A549 (cell line): ENCODE data around the gene SMYD4. TPM values are rescaled to one million over a fixed set of nuclear protein-coding genes. Genes with fewer than 3 reads are reported as not detected.

ENCODE experiments used
- ATAC-seq, 2 experiments: fragments of 200-7000 bp in 1 of 2; fragments of >200 bp in 1 of 2; cut with Nextera tagmentation in 1 of 2; cut with Tn5 transposase in 1 of 2; 3 replicates each; pipeline versions ENCODE4 v1.8.0 to v1.9.1; 2018 to 2020; ENCODE audit warnings: mild to moderate bottlenecking in 1 of 2, moderate library complexity in 1 of 2
- CTCF ChIA-PET: fragments of 300-600 bp; sonication (Branson Sonifier 250); formaldehyde crosslinking; extraction: SDS; loops from one replicate; lab custom pipeline; 2021; ENCODE audit warnings: antibody characterized with exemption, inconsistent platforms; lab: Yijun Ruan, JAX
- POLR2A ChIA-PET: fragments of 350-600 bp; formaldehyde crosslinking; extraction: SDS; loops from one replicate; lab custom pipeline; 2021; ENCODE audit warnings: antibody characterized with exemption, inconsistent platforms; lab: Yijun Ruan, JAX
- DNase-seq, 2 experiments: peaks; one replicate each; pipeline versions ENCODE4 v3.0.0 to v3.0.0-alpha.2; 2011 to 2016; ENCODE audit warnings: low read depth in 1 of 2, low spot score in 1 of 2
- FAIRE-seq: peaks from 2 replicates; lab custom pipeline; 2011; peaks lifted over from hg19 to GRCh38; lab: Jason Lieb, UNC
- H3K27ac ChIP-seq, 2 experiments: fragments of >200 bp; sonication (Bioruptor Twin); formaldehyde crosslinking; 3 replicates each; pipeline ENCODE4 v1.5.1; 2016 to 2017
- H3K4me1 ChIP-seq: fragments of >200 bp; sonication (Bioruptor Twin); formaldehyde crosslinking; 3 replicates; pipeline ENCODE4 v1.6.1; 2016
- H3K4me2 ChIP-seq: fragments of >200 bp; sonication (Bioruptor Twin); formaldehyde crosslinking; 3 replicates; pipeline ENCODE4 v1.6.1; 2016
- H3K4me3 ChIP-seq: fragments of >200 bp; sonication (Bioruptor Twin); formaldehyde crosslinking; 3 replicates; pipeline ENCODE4 v1.5.1; 2016
- H3K9me3 ChIP-seq: fragments of >200 bp; sonication (Bioruptor Twin); formaldehyde crosslinking; 3 replicates; pipeline ENCODE4 v1.6.1; 2016
- BHLHE40 ChIP-seq: IDR thresholded peaks from 2 replicates; pipeline ENCODE4 v1.6.1; 2012; ENCODE audit warnings: low read depth, low read length, inconsistent platforms
- CBX2 ChIP-seq: fragments of 200-600 bp; sonication (generic); IDR thresholded peaks from 2 replicates; pipeline ENCODE4 v1.6.1; 2016; ENCODE audit warnings: low read depth, mild to moderate bottlenecking, borderline replicate concordance
- CEBPB ChIP-seq, 2 experiments: fragments of >200 bp in 1 of 2; sonication (Bioruptor Twin) in 1 of 2; formaldehyde crosslinking in 1 of 2; IDR thresholded peaks; 2 replicates each; pipeline ENCODE4 v1.6.1; 2012 to 2016
- CHD2 ChIP-seq: fragments of 150-350 bp; IDR thresholded peaks from 2 replicates; pipeline ENCODE4 v1.6.1; 2014; ENCODE audit warnings: low read length; ENCODE audit not compliant: partially characterized antibody
- CHD4 ChIP-seq: fragments of 200-600 bp; sonication (generic); IDR thresholded peaks from 2 replicates; pipeline ENCODE4 v1.6.1; 2016; ENCODE audit warnings: antibody characterized with exemption, mild to moderate bottlenecking, borderline replicate concordance
- EHF ChIP-seq: fragments of 250-450 bp; sonication (Bioruptor Pico); IDR thresholded peaks from 2 replicates; pipeline ENCODE4 v1.5.0; 2020; ENCODE audit warnings: mild to moderate bottlenecking
- EP300 ChIP-seq, 2 experiments: fragments of >200 bp; sonication (Bioruptor Twin); formaldehyde crosslinking; IDR thresholded peaks; 2 replicates in 1 of 2; 3 replicates in 1 of 2; pipeline ENCODE4 v1.6.1; 2016 to 2017
- FOSB ChIP-seq: fragments of 250-450 bp; sonication (Bioruptor Pico); IDR thresholded peaks from 2 replicates; pipeline ENCODE4 v1.5.0; 2020; ENCODE audit warnings: mild to moderate bottlenecking, moderate library complexity
- FOSL2 ChIP-seq, 2 experiments: fragments of 450-650 bp in 1 of 2; fragments of >200 bp in 1 of 2; sonication (Bioruptor Twin) in 1 of 2; formaldehyde crosslinking; IDR thresholded peaks; 2 replicates each; pipeline versions ENCODE4 v1.5.0 to v1.6.1; 2016 to 2020; ENCODE audit warnings: mild to moderate bottlenecking in 1 of 2, moderate library complexity in 1 of 2
- FOXS1 ChIP-seq: fragments of 250-450 bp; sonication (Bioruptor Pico); IDR thresholded peaks from 2 replicates; pipeline ENCODE4 v1.5.0; 2020; ENCODE audit warnings: mild to moderate bottlenecking, moderate library complexity
- HDAC2 ChIP-seq: fragments of 200-600 bp; sonication (generic); IDR thresholded peaks from 2 replicates; pipeline ENCODE4 v1.6.1; 2016
- HOXA7 ChIP-seq: fragments of 250-450 bp; sonication (Bioruptor Pico); IDR thresholded peaks from 2 replicates; pipeline ENCODE4 v1.5.0; 2020; ENCODE audit warnings: mild to moderate bottlenecking, moderate library complexity
- JUN ChIP-seq, 2 experiments: fragments of >200 bp; sonication (Bioruptor Twin); formaldehyde crosslinking; IDR thresholded peaks; 2 replicates in 1 of 2; 3 replicates in 1 of 2; pipeline ENCODE4 v1.6.1; 2016 to 2017
- MAZ ChIP-seq: fragments of 150-350 bp; IDR thresholded peaks from 2 replicates; pipeline ENCODE4 v1.6.1; 2014; ENCODE audit warnings: antibody characterized with exemption, low read depth, low read length, borderline replicate concordance
- NFE2L2 ChIP-seq: fragments of 150-350 bp; conservative IDR thresholded peaks from 2 replicates; pipeline ENCODE4 v1.6.1; 2014; ENCODE audit warnings: low read length
- NPAS2 ChIP-seq: fragments of 250-450 bp; sonication (Bioruptor Pico); IDR thresholded peaks from 2 replicates; pipeline ENCODE4 v1.8.0; 2022; ENCODE audit warnings: mild to moderate bottlenecking, moderate library complexity, borderline replicate concordance
- NR3C1 ChIP-seq: fragments of >200 bp; sonication (Bioruptor Twin); formaldehyde crosslinking; IDR thresholded peaks from 3 replicates; pipeline ENCODE4 v1.6.1; 2017
- POLR2A ChIP-seq: IDR thresholded peaks from 2 replicates; pipeline ENCODE4 v1.6.1; 2012; ENCODE audit warnings: mild to moderate bottlenecking, low read length
- POLR2AphosphoS2 ChIP-seq: conservative IDR thresholded peaks from 2 replicates; pipeline ENCODE4 v1.6.1; 2012; ENCODE audit warnings: low read length, improper control_type of control experiment, inconsistent platforms
- RAD21 ChIP-seq, 2 experiments: fragments of >200 bp in 1 of 2; sonication (Bioruptor Twin) in 1 of 2; formaldehyde crosslinking in 1 of 2; IDR thresholded peaks in 1 of 2; conservative IDR thresholded peaks in 1 of 2; 2 replicates in 1 of 2; 3 replicates in 1 of 2; pipeline ENCODE4 v1.6.1; 2012 to 2018; ENCODE audit warnings: inconsistent platforms in 1 of 2
- RFX5 ChIP-seq: fragments of 450-650 bp; IDR thresholded peaks from 2 replicates; pipeline ENCODE4 v1.7.1; 2014; ENCODE audit warnings: antibody characterized with exemption, mild to moderate bottlenecking, moderate library complexity
- TP53 ChIP-seq: fragments of 250-450 bp; sonication (Bioruptor Pico); IDR thresholded peaks from 2 replicates; pipeline ENCODE4 v1.5.0; 2021; ENCODE audit warnings: mild to moderate bottlenecking, moderate library complexity
- USF2 ChIP-seq: fragments of 450-650 bp; IDR thresholded peaks from 2 replicates; pipeline ENCODE4 v1.6.1; 2014; ENCODE audit warnings: antibody characterized with exemption
- ZC3H11A ChIP-seq: fragments of 450-650 bp; IDR thresholded peaks from 2 replicates; pipeline ENCODE4 v1.6.1; 2014; ENCODE audit warnings: antibody characterized with exemption, mild to moderate bottlenecking
- ZFP36 ChIP-seq: fragments of 450-650 bp; IDR thresholded peaks from 2 replicates; pipeline ENCODE4 v1.6.1; 2014; ENCODE audit warnings: borderline replicate concordance; ENCODE audit not compliant: partially characterized antibody
- ZSCAN20 ChIP-seq: fragments of 250-450 bp; sonication (Bioruptor Pico); IDR thresholded peaks from 2 replicates; pipeline ENCODE4 v1.8.0; 2022; ENCODE audit warnings: mild to moderate bottlenecking, moderate library complexity
- WGBS: methylation state at CpG from one replicate; pipeline ENCODE4 v1.1.6; 2017; ENCODE audit errors: missing lambda C conversion rate; 5-methylcytosine and 5-hydroxymethylcytosine counted together
- polyA plus RNA-seq, 4 experiments: library from polyadenylated mRNA; depleted of rRNA in 3 of 4; stranded (reverse); fragments of >200 nt; fragmentation: RNase III in 1 of 4; extraction: RNeasy Plus Mini Kit Qiagen cat#74134 plus additional on column Dnase treatment in 1 of 4; gene quantifications; 2 replicates in 3 of 4; 3 replicates in 1 of 4; pipeline ENCODE4 v1.2.3, GENCODE V29; 2011 to 2017
- TF ChIP-seq, protein P1 (sequence below): fragments of 250-450 bp; sonication (Bioruptor Pico); IDR thresholded peaks from 2 replicates; pipeline ENCODE4 v1.5.0; 2020; ENCODE audit warnings: low read depth, mild to moderate bottlenecking, moderate library complexity
- TF ChIP-seq, protein P2 (sequence below): fragments of 150-350 bp; IDR thresholded peaks from 2 replicates; pipeline ENCODE4 v1.6.1; 2014; ENCODE audit warnings: low read depth, mild to moderate bottlenecking, low read length
- TF ChIP-seq, protein P3 (sequence below): fragments of 200-600 bp; sonication (generic); IDR thresholded peaks from 2 replicates; pipeline ENCODE4 v1.6.1; 2016; ENCODE audit warnings: antibody characterized with exemption, mild to moderate bottlenecking, moderate library complexity
- TF ChIP-seq, protein P4 (sequence below): IDR thresholded peaks from 2 replicates; pipeline ENCODE4 v1.6.1; 2012

SMYD4 gene
- polyA plus RNA-seq, 2 of the 4 experiments (the other 2 are of a cell fraction), result 11.1 to 12.1 TPM

DNA sequence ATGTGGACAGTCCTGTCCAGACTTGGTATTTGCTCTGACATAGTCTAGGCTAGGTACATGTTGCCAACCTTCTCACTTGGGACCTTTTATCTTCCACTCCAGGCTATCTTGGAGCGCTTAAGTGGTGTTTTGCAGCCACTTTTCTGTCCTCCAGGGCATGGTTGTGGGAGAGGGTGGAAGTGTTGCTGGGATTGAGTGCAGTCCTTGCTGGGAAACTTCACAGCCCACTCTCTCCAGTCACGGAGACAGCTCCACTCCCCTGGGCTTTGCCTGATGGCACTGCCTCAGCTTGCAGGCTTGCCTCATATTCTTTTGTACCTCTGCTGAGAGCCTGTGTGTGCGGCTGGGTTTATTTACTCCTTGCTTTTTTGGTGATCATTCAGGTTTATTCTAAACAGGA lies 17.5 kb upstream of the SMYD4 start (continued):
- TF ChIP-seq USF2 (no peak), CHD4 (no peak), ZFP36 (no peak), RAD21 (conservative IDR thresholded peaks at IDR 0.05 in 1 of 2, IDR thresholded peaks at IDR 0.05 in 1 of 2) (no peak), NFE2L2 (no peak), NPAS2 (CRISPR knock-in tag) (no peak), RFX5 (no peak)
- TF ChIP-seq, protein P1, sequence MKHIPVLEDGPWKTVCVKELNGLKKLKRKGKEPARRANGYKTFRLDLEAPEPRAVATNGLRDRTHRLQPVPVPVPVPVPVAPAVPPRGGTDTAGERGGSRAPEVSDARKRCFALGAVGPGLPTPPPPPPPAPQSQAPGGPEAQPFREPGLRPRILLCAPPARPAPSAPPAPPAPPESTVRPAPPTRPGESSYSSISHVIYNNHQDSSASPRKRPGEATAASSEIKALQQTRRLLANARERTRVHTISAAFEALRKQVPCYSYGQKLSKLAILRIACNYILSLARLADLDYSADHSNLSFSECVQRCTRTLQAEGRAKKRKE (CRISPR knock-in tag), result no peak
- TF ChIP-seq, all 56 proteins: peak for 0

DNA sequence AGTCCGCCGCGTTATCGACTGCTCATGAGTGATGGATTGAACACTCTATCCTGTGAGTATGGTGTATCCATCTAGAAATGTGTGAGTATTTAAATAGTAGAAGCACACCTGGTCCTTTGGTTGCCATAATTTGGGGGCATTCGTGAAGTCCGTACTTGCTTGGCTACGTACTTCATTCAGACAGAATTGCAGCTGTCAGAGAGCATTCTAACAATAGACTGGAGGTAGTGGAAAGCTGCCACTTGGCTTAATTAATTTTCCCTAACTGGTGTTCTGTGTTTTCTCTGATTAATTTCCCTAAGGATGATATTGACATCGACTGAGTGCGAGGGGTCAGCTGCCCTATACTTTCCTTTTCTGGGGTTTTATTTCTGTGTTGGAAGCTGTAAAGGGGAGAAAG lies 14.2 kb upstream of the SMYD4 start:
- TF ChIP-seq JUN (IDR thresholded peaks at IDR 0.05), result no peak
- TF ChIP-seq, protein P1 (CRISPR knock-in tag), result no peak
- no peak for TF ChIP-seq FOSL2 (IDR thresholded peaks at IDR 0.05)
- no peak for TF ChIP-seq FOSL2 (CRISPR knock-in tag; IDR thresholded peaks at IDR 0.05)
- no peak for TF ChIP-seq NR3C1
- TF ChIP-seq, protein P2, sequence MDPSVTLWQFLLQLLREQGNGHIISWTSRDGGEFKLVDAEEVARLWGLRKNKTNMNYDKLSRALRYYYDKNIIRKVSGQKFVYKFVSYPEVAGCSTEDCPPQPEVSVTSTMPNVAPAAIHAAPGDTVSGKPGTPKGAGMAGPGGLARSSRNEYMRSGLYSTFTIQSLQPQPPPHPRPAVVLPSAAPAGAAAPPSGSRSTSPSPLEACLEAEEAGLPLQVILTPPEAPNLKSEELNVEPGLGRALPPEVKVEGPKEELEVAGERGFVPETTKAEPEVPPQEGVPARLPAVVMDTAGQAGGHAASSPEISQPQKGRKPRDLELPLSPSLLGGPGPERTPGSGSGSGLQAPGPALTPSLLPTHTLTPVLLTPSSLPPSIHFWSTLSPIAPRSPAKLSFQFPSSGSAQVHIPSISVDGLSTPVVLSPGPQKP, result no peak
- TF ChIP-seq FOSB (CRISPR knock-in tag), result no peak
- no peak for TF ChIP-seq CEBPB (IDR thresholded peaks at IDR 0.05)
- no peak for TF ChIP-seq POLR2AphosphoS2
- TF ChIP-seq ZSCAN20 (CRISPR knock-in tag), result no peak
- TF ChIP-seq CBX2, result no peak
- no peak for TF ChIP-seq NFE2L2
- no peak for TF ChIP-seq MAZ
- TF ChIP-seq RFX5, result no peak
- no peak for TF ChIP-seq BHLHE40
- no peak for TF ChIP-seq ZC3H11A
- ATAC-seq (no peak), FAIRE-seq (no peak), DNase-seq (no peak)
- Histone ChIP-seq H3K9me3 (no peaks in the 10 kb centered on the region), H3K27ac (no peak overlapping the region), H3K4me3 (no peak overlapping the region), H3K4me1 (no peaks in the 10 kb centered on the region), H3K4me2 (no peak overlapping the region)
- CTCF ChIA-PET, result interaction anchor here (1.0 to 2.1 kb wide), 5 partner anchors 47 to 182 kb away, joined by 3 to 6 read pairs (median 3); no protein-coding TSS in a partner anchor
- POLR2A ChIA-PET, result no interaction called here
- WGBS, result 97% methylated on average over 9 of the region's 9 CpGs

DNA sequence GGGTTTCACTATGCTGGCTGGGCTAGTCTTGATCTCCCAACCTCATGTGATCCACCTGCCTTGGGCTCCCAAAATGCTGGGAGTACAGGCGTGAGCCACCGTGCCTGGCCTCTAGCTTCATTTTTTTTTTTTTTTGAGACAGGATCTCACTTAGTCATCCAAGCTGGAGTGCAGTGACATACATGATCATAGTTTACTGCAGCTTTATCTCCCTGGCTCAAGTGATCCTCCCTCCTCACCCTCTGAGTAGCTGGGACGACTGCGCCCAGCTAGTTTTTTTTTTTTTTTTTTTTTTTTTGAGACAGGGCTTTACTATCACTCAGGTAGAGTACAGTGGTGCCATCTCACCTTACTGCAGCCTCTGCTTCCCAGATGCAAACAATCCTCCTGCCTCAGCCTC lies 9.8 kb upstream of the SMYD4 start:
- no peak for FAIRE-seq
- H3K4me2 ChIP-seq, result no peak overlapping the region
- 92% methylated on average over 4 of the region's 4 CpGs for WGBS
- no peak overlapping the region for H3K27ac ChIP-seq
- TF ChIP-seq, protein P3, sequence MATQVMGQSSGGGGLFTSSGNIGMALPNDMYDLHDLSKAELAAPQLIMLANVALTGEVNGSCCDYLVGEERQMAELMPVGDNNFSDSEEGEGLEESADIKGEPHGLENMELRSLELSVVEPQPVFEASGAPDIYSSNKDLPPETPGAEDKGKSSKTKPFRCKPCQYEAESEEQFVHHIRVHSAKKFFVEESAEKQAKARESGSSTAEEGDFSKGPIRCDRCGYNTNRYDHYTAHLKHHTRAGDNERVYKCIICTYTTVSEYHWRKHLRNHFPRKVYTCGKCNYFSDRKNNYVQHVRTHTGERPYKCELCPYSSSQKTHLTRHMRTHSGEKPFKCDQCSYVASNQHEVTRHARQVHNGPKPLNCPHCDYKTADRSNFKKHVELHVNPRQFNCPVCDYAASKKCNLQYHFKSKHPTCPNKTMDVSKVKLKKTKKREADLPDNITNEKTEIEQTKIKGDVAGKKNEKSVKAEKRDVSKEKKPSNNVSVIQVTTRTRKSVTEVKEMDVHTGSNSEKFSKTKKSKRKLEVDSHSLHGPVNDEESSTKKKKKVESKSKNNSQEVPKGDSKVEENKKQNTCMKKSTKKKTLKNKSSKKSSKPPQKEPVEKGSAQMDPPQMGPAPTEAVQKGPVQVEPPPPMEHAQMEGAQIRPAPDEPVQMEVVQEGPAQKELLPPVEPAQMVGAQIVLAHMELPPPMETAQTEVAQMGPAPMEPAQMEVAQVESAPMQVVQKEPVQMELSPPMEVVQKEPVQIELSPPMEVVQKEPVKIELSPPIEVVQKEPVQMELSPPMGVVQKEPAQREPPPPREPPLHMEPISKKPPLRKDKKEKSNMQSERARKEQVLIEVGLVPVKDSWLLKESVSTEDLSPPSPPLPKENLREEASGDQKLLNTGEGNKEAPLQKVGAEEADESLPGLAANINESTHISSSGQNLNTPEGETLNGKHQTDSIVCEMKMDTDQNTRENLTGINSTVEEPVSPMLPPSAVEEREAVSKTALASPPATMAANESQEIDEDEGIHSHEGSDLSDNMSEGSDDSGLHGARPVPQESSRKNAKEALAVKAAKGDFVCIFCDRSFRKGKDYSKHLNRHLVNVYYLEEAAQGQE, result no peak
- TF ChIP-seq NFE2L2 (no peak), CHD2 (no peak), TP53 (CRISPR knock-in tag) (no peak), CEBPB (IDR thresholded peaks at IDR 0.05) (no peak), POLR2A (no peak), EP300 (IDR thresholded peaks at IDR 0.05) (no peak), CHD4 (no peak), FOXS1 (no peak), HOXA7 (CRISPR knock-in tag) (no peak), MAZ (no peak), EHF (CRISPR knock-in tag) (no peak), HDAC2 (no peak)
- TF ChIP-seq, protein P4, sequence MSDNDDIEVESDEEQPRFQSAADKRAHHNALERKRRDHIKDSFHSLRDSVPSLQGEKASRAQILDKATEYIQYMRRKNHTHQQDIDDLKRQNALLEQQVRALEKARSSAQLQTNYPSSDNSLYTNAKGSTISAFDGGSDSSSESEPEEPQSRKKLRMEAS, result no peak
- H3K4me1 ChIP-seq, result no peaks in the 10 kb centered on the region
- ChIA-PET CTCF (interaction anchor here (0.6 to 1.6 kb wide), 4 partner anchors 41 to 121 kb away, joined by 3 to 10 read pairs (median 5); no protein-coding TSS in a partner anchor), POLR2A (interaction anchor here (0.6 to 0.9 kb wide), 3 partner anchors 19 to 463 kb away, joined by 3 to 6 read pairs (median 3); no protein-coding TSS in a partner anchor)
- no peak for ATAC-seq
- H3K4me3 ChIP-seq, result no peak overlapping the region
- no peak for DNase-seq
- H3K9me3 ChIP-seq, result no peaks in the 10 kb centered on the region
